ENCODE measurements around the gene PRR5L. TPM values are rescaled to one million over a fixed set of nuclear protein-coding genes. Genes with fewer than 3 reads are reported as not detected.
A peak's percentile ranks its signal among the peaks of the same experiment; 100 is the strongest.

Gene PRR5L
- total and polyA plus RNA-seq, 9 of the 15 experiments (the other 6 are each of a cell fraction or from before 2014, with no cell fraction given) = 0.11 to 0.60 (median 0.36) TPM; not detected in 2

- TF ChIP-seq CLOCK (CRISPR knock-in tag; IDR thresholded peaks at IDR 0.05; ENCODE audit: borderline replicate concordance) = no peak
- no peak for TF ChIP-seq HMBOX1 (IDR thresholded peaks at IDR 0.05)
- no peak for TF ChIP-seq ARID3A (IDR thresholded peaks at IDR 0.05; ENCODE audit: borderline replicate concordance, low read depth, low read length)
- TF ChIP-seq MAFF (IDR thresholded peaks at IDR 0.05; ENCODE audit: low read length) = no peak
- TF ChIP-seq EP300 (IDR thresholded peaks at IDR 0.05; ENCODE audit: low read length) = peak; percentile 42; the same call in 1 of the 2 replicates
- no peak for TF ChIP-seq MIER1 (IDR thresholded peaks at IDR 0.05; ENCODE audit: low read depth)
- TF ChIP-seq SP1 (CRISPR knock-in tag; IDR thresholded peaks at IDR 0.05) = peak; percentile 20; the same call in 1 of the 2 replicates
- no peak for TF ChIP-seq ZNF197 (CRISPR knock-in tag; IDR thresholded peaks at IDR 0.05; ENCODE audit: low read depth)
- TF ChIP-seq EP400 (IDR thresholded peaks at IDR 0.05) = peak; percentile 90
- TF ChIP-seq HMGXB4 (CRISPR knock-in tag; IDR thresholded peaks at IDR 0.05) = peak; percentile 94; the same call in 1 of the 2 replicates
- TF ChIP-seq TSHZ1 (CRISPR knock-in tag; IDR thresholded peaks at IDR 0.05) = no peak
- TF ChIP-seq MAX (CRISPR knock-in tag; IDR thresholded peaks at IDR 0.05) = peak; percentile 78; the same call in 1 of the 2 replicates
- TF ChIP-seq ZC3H4 (CRISPR knock-in tag; IDR thresholded peaks at IDR 0.05; ENCODE audit: borderline replicate concordance) = no peak
- no peak for TF ChIP-seq SMARCA5 (IDR thresholded peaks at IDR 0.05)
- TF ChIP-seq PHTF2 (CRISPR knock-in tag; IDR thresholded peaks at IDR 0.05) = no peak
- TF ChIP-seq GATA2 (CRISPR knock-in tag; IDR thresholded peaks at IDR 0.05) = no peak
These were observed 213.9 kb downstream of the PRR5L start, which contains the start of gene TRAF6 (continued) for GRCh38 chr11:36509694-36510593.

All from K562 (cell line).